Rectal smooth muscle tissue (tissue), 1 donor: ENCODE data around the gene OLIG3.
A peak's percentile ranks its signal among the peaks of the same experiment; 100 is the strongest.

Source experiments
- H3K27ac ChIP-seq: one replicate; pipeline ENCODE4 v1.7.0; 2013; ENCODE audit warnings: low read depth, low read length, inconsistent platforms
- H3K27me3 ChIP-seq: one replicate; pipeline ENCODE4 v1.7.0; 2013; ENCODE audit warnings: low read length; ENCODE audit not compliant: control insufficient read depth, insufficient read depth
- H3K36me3 ChIP-seq: one replicate; pipeline ENCODE4 v1.7.0; 2013; ENCODE audit warnings: low read length; ENCODE audit not compliant: control insufficient read depth, insufficient read depth
- H3K4me1 ChIP-seq: one replicate; pipeline ENCODE4 v1.7.0; 2013; ENCODE audit warnings: low read length; ENCODE audit not compliant: control insufficient read depth, insufficient read depth
- H3K4me3 ChIP-seq: one replicate; pipeline ENCODE4 v1.7.0; 2013; ENCODE audit warnings: low read length
- H3K9ac ChIP-seq: one replicate; pipeline ENCODE4 v1.7.0; 2013; ENCODE audit warnings: low read length

The OLIG3 gene

GRCh38 chr6:137492289-137493217 is 1.6 kb downstream of the OLIG3 start:
- Histone ChIP-seq H3K36me3 (no peaks in the 10 kb centered on the region), H3K27ac (no peak overlapping the region), H3K27me3 (peaks cover 83% of the 10 kb centered on the region), H3K4me1 (no peaks in the 10 kb centered on the region), H3K9ac (no peak overlapping the region), H3K4me3 (no peak overlapping the region)

- Histone ChIP-seq H3K4me1 (no peaks in the 10 kb centered on the region), H3K27me3 (peaks cover 82% of the 10 kb centered on the region), H3K36me3 (no peaks in the 10 kb centered on the region), H3K4me3 (no peak overlapping the region), H3K9ac (no peak overlapping the region), H3K27ac (no peak overlapping the region)
Observed at GRCh38 chr6:137491478-137491877, 2.7 kb downstream of the OLIG3 start.

GRCh38 chr6:137490961-137491360 is 3.2 kb downstream of the OLIG3 start:
- Histone ChIP-seq H3K4me1 (no peaks in the 10 kb centered on the region), H3K4me3 (no peak overlapping the region), H3K9ac (no peak overlapping the region), H3K27ac (no peak overlapping the region), H3K36me3 (no peaks in the 10 kb centered on the region), H3K27me3 (peaks cover 77% of the 10 kb centered on the region)

- no peak overlapping the region for H3K27ac ChIP-seq
- H3K9ac ChIP-seq, result no peak overlapping the region
- no peaks in the 10 kb centered on the region for H3K36me3 ChIP-seq
- no peak overlapping the region for H3K4me3 ChIP-seq
- H3K27me3 ChIP-seq, result peaks cover 71% of the 10 kb centered on the region
- H3K4me1 ChIP-seq, result no peaks in the 10 kb centered on the region
Observed at GRCh38 chr6:137490006-137490905, 3.9 kb downstream of the OLIG3 start.

DNA sequence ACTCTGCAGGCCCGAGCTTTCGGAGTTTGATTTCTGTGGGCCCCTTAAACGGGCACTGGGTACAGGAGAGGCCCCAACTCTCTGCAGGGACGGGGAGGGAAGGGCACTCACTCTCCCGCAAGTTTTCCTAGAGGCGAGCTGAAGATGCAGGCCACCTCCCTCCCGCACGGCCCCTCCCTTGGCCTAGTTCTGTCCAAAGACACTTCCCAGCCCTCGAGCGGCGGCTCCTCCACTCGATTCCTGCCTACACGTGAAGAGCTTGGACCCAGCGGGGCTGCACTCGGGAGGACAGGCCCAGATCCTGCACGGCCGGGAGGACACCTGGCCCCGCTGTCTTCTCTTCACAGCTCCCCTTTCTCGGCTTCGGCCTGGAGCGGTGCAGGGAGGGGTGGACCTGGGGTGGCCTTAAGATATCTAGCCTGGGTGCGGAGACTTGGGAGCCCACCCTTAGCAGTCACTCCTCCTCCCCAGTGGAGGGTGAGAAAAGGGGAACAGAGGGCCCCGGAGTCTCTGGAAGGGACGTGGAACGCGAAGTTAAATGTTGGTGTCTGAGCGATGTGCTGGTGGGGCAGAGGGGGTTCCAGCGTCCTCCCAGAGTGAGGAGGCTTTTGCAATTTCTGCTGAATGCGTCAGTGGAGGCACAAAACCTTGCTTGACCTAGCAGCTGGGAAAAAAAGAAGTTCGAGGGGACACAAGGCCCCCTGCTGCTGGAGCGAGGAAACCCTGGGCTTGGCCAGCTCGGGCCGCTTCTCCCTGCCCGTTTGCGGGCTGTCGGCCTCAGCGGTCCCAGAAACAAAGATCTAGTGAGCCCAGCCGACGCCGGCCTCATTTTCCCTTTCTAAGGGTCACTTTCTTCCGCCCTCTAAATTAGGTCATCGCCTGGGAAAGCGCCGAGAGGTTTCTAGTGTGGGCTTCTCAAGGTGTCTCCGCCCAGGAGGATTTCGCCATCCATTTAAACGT is 4.9 kb downstream of the OLIG3 start:
- Histone ChIP-seq H3K4me3 (peak overlapping the region; percentile 16), H3K27me3 (peaks cover 63% of the 10 kb centered on the region), H3K9ac (no peak overlapping the region), H3K36me3 (no peaks in the 10 kb centered on the region), H3K27ac (no peak overlapping the region), H3K4me1 (no peaks in the 10 kb centered on the region)

DNA sequence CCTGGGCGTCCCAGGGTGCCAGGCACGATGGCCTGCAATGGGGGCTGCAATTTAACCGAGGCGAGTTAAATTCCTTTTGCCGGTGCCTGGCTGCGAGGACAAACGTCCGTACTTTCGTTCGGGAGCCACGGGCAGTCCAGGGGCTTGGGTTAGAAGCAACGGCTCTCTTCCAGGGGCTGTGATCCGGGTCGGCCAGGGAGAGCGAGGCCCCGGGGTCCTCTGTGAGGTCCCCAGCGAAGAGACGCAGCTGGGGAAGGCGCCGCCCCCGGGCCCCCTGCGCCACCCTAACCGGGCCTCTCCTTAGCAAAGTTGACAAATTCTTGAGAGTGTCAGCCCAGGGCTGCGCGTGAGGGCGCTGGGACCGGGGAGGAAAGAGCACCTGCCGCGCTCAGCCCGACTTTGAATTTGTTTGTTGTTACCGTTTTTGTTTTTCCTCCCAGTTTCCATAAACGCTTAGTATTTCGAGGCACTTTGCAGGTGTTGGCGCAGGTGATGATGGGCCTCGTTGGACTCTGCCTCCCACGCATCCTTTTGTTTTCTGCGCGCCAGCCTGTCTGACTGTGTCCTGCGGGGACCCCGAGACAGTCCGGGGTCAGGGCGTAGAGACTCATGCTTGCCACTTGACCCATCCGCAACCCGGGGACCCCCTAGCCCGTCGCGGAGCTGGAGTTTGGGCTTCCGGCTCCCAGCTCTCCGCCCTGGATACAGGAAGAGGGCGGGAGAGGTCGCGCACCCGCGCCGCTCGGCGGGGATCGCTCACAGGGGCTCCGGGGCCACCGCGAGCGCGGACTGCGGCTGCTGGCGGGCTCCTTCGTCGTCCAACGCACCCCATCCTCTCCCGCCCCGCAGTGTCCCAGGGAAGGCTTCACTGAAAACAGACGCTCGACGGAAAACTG is 5.8 kb downstream of the OLIG3 start:
- no peaks in the 10 kb centered on the region for H3K36me3 ChIP-seq
- no peaks in the 10 kb centered on the region for H3K4me1 ChIP-seq
- peak overlapping the region; percentile 16 for H3K4me3 ChIP-seq
- no peak overlapping the region for H3K27ac ChIP-seq
- peaks cover 54% of the 10 kb centered on the region for H3K27me3 ChIP-seq
- no peak overlapping the region for H3K9ac ChIP-seq

DNA sequence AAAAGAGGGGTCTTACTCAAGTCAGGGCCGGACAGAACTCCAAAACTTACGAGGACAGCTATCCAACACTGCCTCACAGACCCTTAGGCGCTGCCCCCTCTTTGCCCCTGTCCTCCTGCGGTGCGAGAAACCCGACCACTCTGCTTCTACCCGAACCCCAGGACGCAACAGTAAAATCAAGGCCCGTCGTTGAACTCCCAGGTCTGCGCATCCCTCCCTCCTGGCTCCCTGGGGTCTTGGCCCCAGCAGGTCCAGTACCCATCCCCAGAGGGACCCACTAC is 6.4 kb downstream of the OLIG3 start:
- Histone ChIP-seq H3K27ac (no peak overlapping the region), H3K9ac (no peak overlapping the region), H3K4me1 (no peaks in the 10 kb centered on the region), H3K27me3 (peaks cover 49% of the 10 kb centered on the region), H3K4me3 (no peak overlapping the region), H3K36me3 (no peaks in the 10 kb centered on the region)

DNA sequence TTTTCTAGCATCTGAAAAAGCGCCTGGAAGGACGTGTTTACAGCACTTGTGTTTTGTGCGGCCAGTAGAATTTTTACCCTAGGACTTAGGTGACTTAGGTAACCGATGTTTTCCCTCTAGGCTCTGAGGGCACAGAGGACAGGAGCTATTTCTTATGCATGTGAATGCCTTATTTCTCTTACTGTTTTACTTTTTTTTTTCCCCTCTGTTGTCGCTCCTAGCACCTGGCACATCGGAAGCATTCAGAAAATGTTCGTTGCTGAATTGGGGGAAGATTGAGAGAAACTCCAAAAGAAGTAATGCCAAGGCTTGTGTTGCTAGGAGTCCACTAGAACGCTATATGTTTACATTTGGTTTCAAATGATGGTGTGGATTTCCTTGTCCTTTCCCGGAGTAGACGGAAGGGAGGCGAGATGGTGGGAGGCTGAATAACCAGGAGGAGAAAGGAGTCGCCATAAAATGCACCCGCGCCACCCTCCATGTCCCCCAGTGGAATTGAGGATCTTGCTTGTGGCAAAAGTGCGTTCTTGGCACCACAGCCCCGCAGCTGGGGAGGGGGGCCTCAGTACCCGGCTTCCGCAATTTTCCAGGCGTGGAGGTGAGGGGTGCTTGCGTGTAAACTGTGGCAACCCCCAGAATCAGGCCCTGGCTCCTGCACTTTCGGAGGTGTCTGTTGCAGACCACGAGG is 6.9 kb downstream of the OLIG3 start:
- Histone ChIP-seq H3K4me3 (no peak overlapping the region), H3K36me3 (no peaks in the 10 kb centered on the region), H3K9ac (no peak overlapping the region), H3K27ac (no peak overlapping the region), H3K27me3 (peaks cover 44% of the 10 kb centered on the region), H3K4me1 (no peaks in the 10 kb centered on the region)

DNA sequence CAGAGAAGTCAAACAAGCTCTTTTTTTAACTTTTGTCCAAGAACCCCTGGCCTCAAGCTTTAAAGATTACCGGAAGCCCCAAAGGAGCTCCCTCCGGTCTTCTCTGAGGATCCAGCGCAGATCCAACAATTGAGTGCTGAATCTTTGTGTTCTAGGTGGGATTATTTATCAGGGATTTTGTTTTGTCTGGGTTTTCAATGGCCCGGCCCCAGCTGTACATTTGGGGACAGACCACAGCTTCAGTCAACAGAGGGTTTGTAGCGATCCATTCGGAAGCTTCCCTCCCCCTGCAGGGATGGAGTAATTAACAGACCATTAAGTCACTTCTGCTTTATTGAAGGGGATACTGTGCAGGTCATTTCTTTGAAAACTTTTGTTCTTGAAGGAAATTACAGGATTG is 7.8 kb downstream of the OLIG3 start:
- Histone ChIP-seq H3K27ac (no peak overlapping the region), H3K4me1 (no peaks in the 10 kb centered on the region), H3K4me3 (no peak overlapping the region), H3K9ac (no peak overlapping the region), H3K27me3 (peaks cover 36% of the 10 kb centered on the region), H3K36me3 (no peaks in the 10 kb centered on the region)

DNA sequence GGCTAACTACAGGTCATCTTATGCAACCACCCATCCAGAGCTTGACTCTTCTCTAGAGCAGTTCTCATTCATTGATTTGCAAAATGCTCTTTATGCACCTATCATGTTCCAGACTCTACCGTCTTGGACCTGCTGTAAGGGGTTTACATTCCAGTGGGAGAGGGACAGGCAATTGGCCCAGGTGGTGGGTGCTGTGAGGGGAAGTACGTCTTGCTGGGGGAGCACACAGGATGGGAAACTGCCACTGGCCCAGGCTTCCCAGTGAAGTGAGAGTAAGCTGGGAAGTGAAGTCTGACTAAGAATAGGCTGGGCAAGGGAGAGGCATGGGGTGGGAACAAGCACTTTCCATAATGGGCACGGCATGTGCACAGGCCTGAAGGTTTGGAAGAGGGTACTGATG is 13.8 kb downstream of the OLIG3 start:
- no peaks in the 10 kb centered on the region for H3K36me3 ChIP-seq
- H3K4me1 ChIP-seq, result no peaks in the 10 kb centered on the region
- no peak overlapping the region for H3K9ac ChIP-seq
- H3K4me3 ChIP-seq, result no peak overlapping the region
- H3K27me3 ChIP-seq, result no peaks in the 10 kb centered on the region
- no peak overlapping the region for H3K27ac ChIP-seq

- Histone ChIP-seq H3K4me3 (no peak overlapping the region), H3K9ac (no peak overlapping the region), H3K27ac (no peak overlapping the region), H3K27me3 (no peaks in the 10 kb centered on the region), H3K4me1 (no peaks in the 10 kb centered on the region), H3K36me3 (no peaks in the 10 kb centered on the region)
Observed at GRCh38 chr6:137475103-137475502, 19.1 kb downstream of the OLIG3 start.
